SK-N-SH (cell line): Measurements from ENCODE around the gene APOM. TPM values are rescaled to one million over a fixed set of nuclear protein-coding genes. Genes with fewer than 3 reads are reported as not detected.

Source experiments
- CTCF ChIA-PET: fragments of 300-600, 350-600 bp; formaldehyde crosslinking; extraction: SDS; loops from one replicate; lab custom pipeline; 2021; lab: Yijun Ruan, JAX
- POLR2A ChIA-PET: fragments of 350-600 bp; sonication (Branson Sonifier 250); formaldehyde crosslinking; extraction: SDS; loops from one replicate; lab custom pipeline; 2020; ENCODE audit warnings: antibody characterized with exemption, inconsistent platforms; lab: Yijun Ruan, JAX
- DNase-seq: peaks from one replicate; pipeline ENCODE4 v3.0.0; 2012
- H2AFZ ChIP-seq: fragments of 200-600 bp; sonication (generic); 2 replicates; pipeline ENCODE4 v1.8.1; 2016; ENCODE audit warnings: antibody characterized with exemption, mild to moderate bottlenecking, low read depth
- H3F3A ChIP-seq: fragments of 200-600 bp; sonication (generic); replicated peaks from 2 replicates; pipeline ENCODE3; 2016; ENCODE audit warnings: antibody characterized with exemption, mild to moderate bottlenecking; ENCODE audit not compliant: insufficient read depth
- H3K27ac ChIP-seq, 2 experiments: fragments of 200-500 bp in 1 of 2; fragments of 200-600 bp in 1 of 2; sonication (Bioruptor generic) in 1 of 2; sonication (generic), shearing (Covaris generic) in 1 of 2; 2 replicates each; pipeline versions ENCODE4 v1.5.1 to v1.6.1; 2014 to 2016; ENCODE audit warnings: low read depth in 2 of 2, inconsistent platforms in 1 of 2, low read length in 1 of 2, mild to moderate bottlenecking in 1 of 2, mixed read lengths in 1 of 2
- H3K27me3 ChIP-seq: fragments of 200-600 bp; sonication (generic), shearing (Covaris generic); 2 replicates; pipeline ENCODE4 v1.6.1; 2016; ENCODE audit warnings: mixed run types; ENCODE audit not compliant: insufficient read depth
- H3K36me3 ChIP-seq, 2 experiments: fragments of 200-500 bp in 1 of 2; fragments of 200-600 bp in 1 of 2; sonication (Bioruptor generic) in 1 of 2; sonication (generic) in 1 of 2; replicated peaks in 1 of 2; 2 replicates each; pipeline versions ENCODE3 to v1.5.1; 2014 to 2016; ENCODE audit warnings: low read length in 1 of 2, mild to moderate bottlenecking in 1 of 2; ENCODE audit not compliant: insufficient read depth in 2 of 2, control insufficient read depth in 1 of 2
- H3K4me1 ChIP-seq, 2 experiments: fragments of 200-500 bp in 1 of 2; fragments of 200-600 bp in 1 of 2; sonication (Bioruptor generic) in 1 of 2; sonication (generic), shearing (Covaris generic) in 1 of 2; 2 replicates each; pipeline versions ENCODE4 v1.5.1 to v1.6.1; 2014 to 2016; ENCODE audit warnings: low read depth in 1 of 2, low read length in 1 of 2, mixed run types in 1 of 2; ENCODE audit not compliant: insufficient read depth in 2 of 2, control insufficient read depth in 1 of 2
- H3K4me2 ChIP-seq: fragments of 200-600 bp; sonication (generic), shearing (Covaris generic); 2 replicates; pipeline ENCODE4 v1.6.1; 2017; ENCODE audit warnings: mixed run types
- H3K4me3 ChIP-seq, 2 experiments: fragments of 200-500 bp in 1 of 2; fragments of 200-600 bp in 1 of 2; sonication (Bioruptor generic) in 1 of 2; sonication (generic), shearing (Covaris generic) in 1 of 2; 2 replicates each; pipeline versions ENCODE4 v1.5.1 to v1.8.1; 2014 to 2016; ENCODE audit warnings: low read depth in 2 of 2, inconsistent platforms in 1 of 2, low read length in 1 of 2, mild to moderate bottlenecking in 1 of 2, mixed read lengths in 1 of 2, moderate library complexity in 1 of 2
- H3K79me2 ChIP-seq: fragments of 200-600 bp; sonication (generic); 2 replicates; pipeline ENCODE4 v1.8.1; 2017; ENCODE audit warnings: mild to moderate bottlenecking; ENCODE audit not compliant: insufficient read depth
- H3K9ac ChIP-seq: fragments of 200-600 bp; sonication (generic); 2 replicates; pipeline ENCODE4 v1.6.1; 2017; ENCODE audit warnings: mixed run types
- H3K9me2 ChIP-seq: fragments of 200-600 bp; sonication (generic); 2 replicates; pipeline ENCODE4 v1.6.1; 2017; ENCODE audit warnings: mixed run types
- H3K9me3 ChIP-seq: fragments of 200-600 bp; sonication (generic); 2 replicates; pipeline ENCODE4 v1.6.1; 2017; ENCODE audit warnings: mixed run types, mild to moderate bottlenecking, moderate library complexity
- H4K20me1 ChIP-seq: fragments of 200-600 bp; sonication (generic); 2 replicates; pipeline ENCODE4 v1.6.1; 2017; ENCODE audit warnings: mild to moderate bottlenecking, mixed run types; ENCODE audit not compliant: insufficient read depth
- EP300 ChIP-seq, 2 experiments: IDR thresholded peaks; 2 replicates each; pipeline versions ENCODE4 v1.4.0 to v1.6.1; 2012; ENCODE audit warnings: borderline replicate concordance in 1 of 2, low read depth in 1 of 2, low read length in 1 of 2
- MEF2A ChIP-seq: IDR thresholded peaks from 2 replicates; pipeline ENCODE4 v1.4.0; 2012; ENCODE audit warnings: low read depth, borderline replicate concordance
- NFIC ChIP-seq: IDR thresholded peaks from 2 replicates; pipeline ENCODE4 v1.4.0; 2012; ENCODE audit warnings: borderline replicate concordance
- NRF1 ChIP-seq: IDR thresholded peaks from 2 replicates; pipeline ENCODE4 v1.6.1; 2012; ENCODE audit warnings: low read depth, mild to moderate bottlenecking, low read length
- POLR2AphosphoS5 ChIP-seq: IDR thresholded peaks from 2 replicates; pipeline ENCODE4 v1.6.1; 2012; ENCODE audit warnings: low read depth, low read length
- RCOR1 ChIP-seq: fragments of 150-350 bp; IDR thresholded peaks from 2 replicates; pipeline ENCODE4 v1.6.1; 2017; ENCODE audit warnings: antibody characterized with exemption, low read length
- REST ChIP-seq: IDR thresholded peaks from 2 replicates; pipeline ENCODE4 v1.6.1; 2012; ENCODE audit warnings: mild to moderate bottlenecking, low read depth, low read length, moderate library complexity
- SMC3 ChIP-seq: IDR thresholded peaks from 2 replicates; pipeline ENCODE4 v1.6.1; 2012; ENCODE audit warnings: low read depth, low read length, improper control_type of control experiment
- TCF12 ChIP-seq: IDR thresholded peaks from 2 replicates; pipeline ENCODE4 v1.4.0; 2012
- USF2 ChIP-seq: fragments of 150-350 bp; IDR thresholded peaks from 2 replicates; pipeline ENCODE4 v1.6.1; 2017; ENCODE audit warnings: antibody characterized with exemption, low read length, low read depth, borderline replicate concordance
- YY1 ChIP-seq: IDR thresholded peaks from 2 replicates; pipeline ENCODE4 v1.4.0; 2012; ENCODE audit warnings: low read depth, mild to moderate bottlenecking
- WGBS: methylation state at CpG from one replicate; pipeline ENCODE4 v1.1.6; 2017; ENCODE audit warnings: low lambda C conversion rate; 5-methylcytosine and 5-hydroxymethylcytosine counted together
- polyA plus RNA-seq, 3 experiments: library from polyadenylated mRNA; depleted of rRNA; stranded (reverse); fragments of >200 nt; gene quantifications; 2 replicates each; pipeline ENCODE4 v1.2.3, GENCODE V29; 2012

APOM gene
- polyA plus RNA-seq, 1 of the 3 experiments (the other 2 are of a cell fraction) = 6.8 TPM

DNA sequence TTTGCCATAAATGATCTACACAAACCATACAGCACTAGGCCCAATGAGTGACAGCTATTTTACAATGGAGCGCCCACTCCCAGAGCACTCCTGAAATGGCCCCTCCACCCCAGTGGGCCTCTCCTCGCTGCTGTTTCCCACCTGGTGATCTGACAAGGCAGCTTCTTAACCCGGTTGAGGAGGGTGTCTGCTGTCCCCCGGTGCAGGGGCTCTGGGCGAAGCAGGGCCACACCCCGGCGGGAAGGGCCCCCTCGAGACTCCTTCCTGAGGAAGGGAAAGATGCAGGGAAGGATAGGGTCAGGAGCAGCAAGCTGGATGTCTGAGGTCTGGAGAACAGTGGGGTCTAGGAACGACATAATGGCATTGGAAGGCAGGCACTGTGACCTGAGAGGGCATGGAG, 37.2 kb downstream of the APOM start:
- H3K4me1 ChIP-seq = no peaks in the 10 kb centered on the region
- H4K20me1 ChIP-seq = no peaks in the 10 kb centered on the region
- no peak overlapping the region for H3K27ac ChIP-seq
- H3K4me3 ChIP-seq = no peak overlapping the region
- ChIA-PET CTCF (interaction anchor here (1.0 to 4.5 kb wide), 4 partner anchors 8 to 137 kb away, joined by 3 to 29 read pairs (median 6); partner anchors contain the start of gene LY6G5C), POLR2A (no interaction called here)
- no peaks in the 10 kb centered on the region for H3K9me2 ChIP-seq
- H3K4me2 ChIP-seq = no peak overlapping the region
- H3K9me3 ChIP-seq = no peaks in the 10 kb centered on the region
- no peak for TF ChIP-seq NRF1
- no peak for TF ChIP-seq TCF12
- TF ChIP-seq SMC3 = no peak
- TF ChIP-seq REST = no peak
- no peak for TF ChIP-seq POLR2AphosphoS5
- no peak for TF ChIP-seq YY1
- H2AFZ ChIP-seq = no peak overlapping the region
- no peaks in the 10 kb centered on the region for H3K79me2 ChIP-seq
- H3K9ac ChIP-seq = no peak overlapping the region
- H3F3A ChIP-seq = no peaks in the 10 kb centered on the region
- DNase-seq = no peak
- H3K36me3 ChIP-seq = peaks cover 24 to 49% of the 10 kb centered on the region in 2 experiments
- WGBS = 95% methylated on average over 9 of the region's 9 CpGs
- H3K27me3 ChIP-seq = no peaks in the 10 kb centered on the region

DNA sequence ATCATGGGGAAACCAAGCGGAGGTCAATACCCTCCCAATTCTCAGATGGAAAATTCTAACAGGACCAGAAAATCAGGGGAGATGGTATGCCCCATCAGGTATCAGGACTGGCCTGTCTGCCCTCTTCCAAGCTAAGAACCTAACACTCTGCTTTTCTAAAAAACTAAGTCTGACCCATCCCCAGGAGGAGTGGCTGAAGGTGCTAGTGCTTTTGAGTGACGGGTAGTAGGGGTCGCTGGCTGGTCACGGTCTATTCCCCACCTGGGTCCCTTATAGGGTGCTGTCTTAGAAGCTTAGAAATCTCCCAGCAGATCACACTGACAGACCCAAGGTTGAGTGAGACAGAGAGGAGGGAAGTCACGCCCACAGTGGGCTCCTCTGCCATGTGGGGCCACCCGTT, 37.8 kb downstream of the APOM start:
- CTCF ChIA-PET = interaction anchor here (0.6 to 4.5 kb wide), 7 partner anchors 9 to 147 kb away, joined by 3 to 29 read pairs (median 3); partner anchors contain the start of genes ATP6V1G2 and LY6G5C
- 94% methylated on average over 5 of the region's 6 CpGs for WGBS

More for the DNA sequence above, 37.8 kb downstream of the APOM start:
- POLR2A ChIA-PET = no interaction called here
- H4K20me1 ChIP-seq = no peaks in the 10 kb centered on the region
- no peaks in the 10 kb centered on the region for H3K79me2 ChIP-seq
- peaks cover 27 to 43% of the 10 kb centered on the region in 2 experiments for H3K36me3 ChIP-seq
- no peak overlapping the region for H3K4me2 ChIP-seq
- no peaks in the 10 kb centered on the region for H3K9me3 ChIP-seq
- H3K9me2 ChIP-seq = no peaks in the 10 kb centered on the region
- H3K27ac ChIP-seq = no peak overlapping the region
- no peaks in the 10 kb centered on the region for H3F3A ChIP-seq
- no peak overlapping the region for H3K4me3 ChIP-seq
- H3K9ac ChIP-seq = no peak overlapping the region
- H3K4me1 ChIP-seq = no peaks in the 10 kb centered on the region
- no peak for DNase-seq
- H2AFZ ChIP-seq = no peak overlapping the region
- H3K27me3 ChIP-seq = no peaks in the 10 kb centered on the region
- no peak for TF ChIP-seq EP300 (IDR thresholded peaks at IDR 0.05; ENCODE audit: borderline replicate concordance in 1 of 2, low read depth in 1 of 2, low read length in 1 of 2)
- TF ChIP-seq NFIC = no peak
- no peak for TF ChIP-seq MEF2A
- TF ChIP-seq RCOR1 = no peak
- TF ChIP-seq USF2 = no peak
